Nephron progenitor cell (in vitro differentiated cells): ENCODE measurements around the gene LINGO4.

Source experiments
- DNase-seq: peaks from one replicate; pipeline ENCODE4 v3.0.0; 2021
- H3K27ac Mint-ChIP-seq: 2 replicates; pipeline ENCODE4 v1.8.0; 2021; ENCODE audit warnings: mild to moderate bottlenecking, moderate library complexity, mixed read lengths
- H3K27me3 Mint-ChIP-seq: 2 replicates; pipeline ENCODE4 v1.8.0; 2021; ENCODE audit warnings: mild to moderate bottlenecking, low read depth, mixed read lengths; ENCODE audit not compliant: poor library complexity
- H3K36me3 Mint-ChIP-seq: 2 replicates; pipeline ENCODE4 v1.8.0; 2021; ENCODE audit warnings: low read depth, mixed read lengths
- H3K4me1 Mint-ChIP-seq: 2 replicates; pipeline ENCODE4 v1.8.0; 2021; ENCODE audit warnings: mixed read lengths
- H3K4me3 Mint-ChIP-seq: 2 replicates; pipeline ENCODE4 v1.8.0; 2021; ENCODE audit warnings: mild to moderate bottlenecking, moderate library complexity, mixed read lengths
- H3K9me3 Mint-ChIP-seq: 2 replicates; pipeline ENCODE4 v1.8.0; 2021; ENCODE audit warnings: mild to moderate bottlenecking, moderate library complexity, mixed read lengths
- TF ChIP-seq, protein P1 (sequence below): fragments of 200-600 bp; sonication (generic); IDR thresholded peaks from 2 replicates; pipeline ENCODE4 v1.5.0; 2021; ENCODE audit warnings: antibody characterized with exemption

LINGO4 gene

GRCh38 chr1:151819976-151820623 lies 14.9 kb upstream of the LINGO4 start:
- Mint-ChIP-seq H3K4me1 (peaks cover 34% of the 10 kb centered on the region), H3K27me3 (peaks cover 31% of the 10 kb centered on the region), H3K9me3 (no peaks in the 10 kb centered on the region), H3K36me3 (no peaks in the 10 kb centered on the region), H3K27ac (no peak overlapping the region), H3K4me3 (no peak overlapping the region)
- DNase-seq: no peak
- TF ChIP-seq, protein P1, sequence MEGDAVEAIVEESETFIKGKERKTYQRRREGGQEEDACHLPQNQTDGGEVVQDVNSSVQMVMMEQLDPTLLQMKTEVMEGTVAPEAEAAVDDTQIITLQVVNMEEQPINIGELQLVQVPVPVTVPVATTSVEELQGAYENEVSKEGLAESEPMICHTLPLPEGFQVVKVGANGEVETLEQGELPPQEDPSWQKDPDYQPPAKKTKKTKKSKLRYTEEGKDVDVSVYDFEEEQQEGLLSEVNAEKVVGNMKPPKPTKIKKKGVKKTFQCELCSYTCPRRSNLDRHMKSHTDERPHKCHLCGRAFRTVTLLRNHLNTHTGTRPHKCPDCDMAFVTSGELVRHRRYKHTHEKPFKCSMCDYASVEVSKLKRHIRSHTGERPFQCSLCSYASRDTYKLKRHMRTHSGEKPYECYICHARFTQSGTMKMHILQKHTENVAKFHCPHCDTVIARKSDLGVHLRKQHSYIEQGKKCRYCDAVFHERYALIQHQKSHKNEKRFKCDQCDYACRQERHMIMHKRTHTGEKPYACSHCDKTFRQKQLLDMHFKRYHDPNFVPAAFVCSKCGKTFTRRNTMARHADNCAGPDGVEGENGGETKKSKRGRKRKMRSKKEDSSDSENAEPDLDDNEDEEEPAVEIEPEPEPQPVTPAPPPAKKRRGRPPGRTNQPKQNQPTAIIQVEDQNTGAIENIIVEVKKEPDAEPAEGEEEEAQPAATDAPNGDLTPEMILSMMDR: no peak

GRCh38 chr1:151819227-151819835 lies 14.1 kb upstream of the LINGO4 start:
- TF ChIP-seq, protein P1: no peak
- Mint-ChIP-seq H3K4me3 (no peak overlapping the region), H3K36me3 (no peaks in the 10 kb centered on the region), H3K4me1 (peaks cover 33% of the 10 kb centered on the region), H3K27ac (no peak overlapping the region), H3K27me3 (peaks cover 34% of the 10 kb centered on the region), H3K9me3 (no peaks in the 10 kb centered on the region)
- no peak for DNase-seq

DNA sequence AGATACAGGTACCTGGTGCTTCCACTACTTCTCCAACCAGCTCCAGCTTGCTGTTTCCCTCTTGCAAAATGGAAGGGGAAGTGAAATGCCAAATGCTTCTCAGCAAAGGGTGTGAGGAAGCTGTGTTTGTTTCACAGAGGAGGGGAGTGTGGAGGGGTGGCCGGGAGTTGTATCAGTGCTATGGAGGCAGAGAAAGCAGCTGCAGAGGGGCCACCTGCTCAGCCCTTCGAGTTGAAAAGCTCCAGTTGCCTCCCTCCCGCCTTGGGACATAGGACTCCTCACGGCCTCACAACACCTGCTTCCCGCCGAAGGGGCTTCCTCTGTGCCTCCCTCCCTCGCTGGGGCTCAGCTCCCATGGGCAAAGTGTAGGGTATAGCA lies 12.1 kb upstream of the LINGO4 start:
- peaks cover 15% of the 10 kb centered on the region for H3K4me1 Mint-ChIP-seq
- H3K9me3 Mint-ChIP-seq: no peaks in the 10 kb centered on the region
- no peak overlapping the region for H3K27ac Mint-ChIP-seq
- no peak for DNase-seq
- no peak overlapping the region for H3K4me3 Mint-ChIP-seq
- H3K27me3 Mint-ChIP-seq: peaks cover 36% of the 10 kb centered on the region
- no peaks in the 10 kb centered on the region for H3K36me3 Mint-ChIP-seq
- TF ChIP-seq, protein P1: no peak

DNA sequence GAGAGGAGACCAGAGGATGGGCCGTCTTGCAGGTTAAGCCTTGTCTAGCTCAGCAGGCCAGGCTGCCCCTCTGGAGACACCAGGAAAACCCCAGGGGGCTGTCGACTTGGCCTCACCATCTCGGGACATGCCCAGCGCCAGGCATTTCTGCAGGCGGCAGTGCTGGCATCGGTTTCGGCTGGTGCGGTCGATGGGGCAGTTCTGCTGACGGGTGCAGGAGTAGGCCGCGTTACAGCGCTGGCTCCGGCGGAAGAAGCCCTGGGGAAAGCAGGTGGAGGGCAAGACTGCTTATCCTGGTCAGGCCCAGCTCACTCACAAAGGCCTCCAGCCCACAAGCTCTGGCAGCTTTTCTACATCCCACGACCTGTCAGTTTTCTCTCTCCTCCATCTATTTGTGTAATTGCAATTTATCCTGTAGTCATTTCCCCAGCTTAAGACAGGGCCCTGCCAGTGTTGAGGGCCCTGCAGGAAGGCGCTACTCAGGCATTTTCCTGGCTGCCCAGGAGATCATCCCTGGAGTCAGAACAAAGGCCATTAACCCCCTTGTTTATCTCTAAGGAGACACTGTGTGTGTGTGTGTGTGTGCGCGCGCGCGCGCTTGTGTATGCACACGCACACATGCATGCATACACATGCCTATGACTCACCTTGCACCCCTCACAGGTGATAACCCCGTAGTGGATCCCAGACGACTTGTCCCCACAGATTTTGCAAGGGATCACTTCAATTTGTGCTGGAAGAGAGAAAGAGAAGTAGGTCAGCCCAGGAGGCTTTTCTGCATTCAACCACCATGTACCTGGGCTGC lies 11.5 kb upstream of the LINGO4 start:
- H3K27ac Mint-ChIP-seq: peak overlapping the region; percentile 64
- peaks cover 9% of the 10 kb centered on the region for H3K4me1 Mint-ChIP-seq
- TF ChIP-seq, protein P1: no peak
- H3K36me3 Mint-ChIP-seq: no peaks in the 10 kb centered on the region
- H3K9me3 Mint-ChIP-seq: no peaks in the 10 kb centered on the region
- no peak overlapping the region for H3K4me3 Mint-ChIP-seq
- no peak for DNase-seq
- peaks cover 36% of the 10 kb centered on the region for H3K27me3 Mint-ChIP-seq

- no peak overlapping the region for H3K4me3 Mint-ChIP-seq
- DNase-seq: no peak
- TF ChIP-seq, protein P1: no peak
- H3K36me3 Mint-ChIP-seq: no peaks in the 10 kb centered on the region
- H3K4me1 Mint-ChIP-seq: peaks cover 11% of the 10 kb centered on the region
- no peaks in the 10 kb centered on the region for H3K9me3 Mint-ChIP-seq
- peaks cover 40% of the 10 kb centered on the region for H3K27me3 Mint-ChIP-seq
- H3K27ac Mint-ChIP-seq: no peak overlapping the region
Observed at GRCh38 chr1:151815716-151816327, 10.6 kb upstream of the LINGO4 start.
